Keratinocyte (primary cell): ENCODE measurements around the gene TELO2.

Source experiments
- EZH2 ChIP-seq: IDR thresholded peaks from one replicate; pipeline ENCODE4 v1.6.1; 2012; ENCODE audit warnings: inconsistent platforms, mild to moderate bottlenecking, low read length, moderate library complexity
- TF ChIP-seq, protein P1 (sequence below), 3 experiments: IDR thresholded peaks in 1 of 3; conservative IDR thresholded peaks in 1 of 3; optimal IDR thresholded peaks in 1 of 3; 2 replicates in 2 of 3; 3 replicates in 1 of 3; pipeline versions ENCODE3 to v1.5.1; 2011; ENCODE audit warnings: low read length in 3 of 3, mild to moderate bottlenecking in 3 of 3, moderate library complexity in 2 of 3, control low read depth in 1 of 3, inconsistent platforms in 1 of 3; ENCODE audit not compliant: insufficient read depth in 2 of 3; ENCODE audit errors: extremely low read depth in 1 of 3

DNA sequence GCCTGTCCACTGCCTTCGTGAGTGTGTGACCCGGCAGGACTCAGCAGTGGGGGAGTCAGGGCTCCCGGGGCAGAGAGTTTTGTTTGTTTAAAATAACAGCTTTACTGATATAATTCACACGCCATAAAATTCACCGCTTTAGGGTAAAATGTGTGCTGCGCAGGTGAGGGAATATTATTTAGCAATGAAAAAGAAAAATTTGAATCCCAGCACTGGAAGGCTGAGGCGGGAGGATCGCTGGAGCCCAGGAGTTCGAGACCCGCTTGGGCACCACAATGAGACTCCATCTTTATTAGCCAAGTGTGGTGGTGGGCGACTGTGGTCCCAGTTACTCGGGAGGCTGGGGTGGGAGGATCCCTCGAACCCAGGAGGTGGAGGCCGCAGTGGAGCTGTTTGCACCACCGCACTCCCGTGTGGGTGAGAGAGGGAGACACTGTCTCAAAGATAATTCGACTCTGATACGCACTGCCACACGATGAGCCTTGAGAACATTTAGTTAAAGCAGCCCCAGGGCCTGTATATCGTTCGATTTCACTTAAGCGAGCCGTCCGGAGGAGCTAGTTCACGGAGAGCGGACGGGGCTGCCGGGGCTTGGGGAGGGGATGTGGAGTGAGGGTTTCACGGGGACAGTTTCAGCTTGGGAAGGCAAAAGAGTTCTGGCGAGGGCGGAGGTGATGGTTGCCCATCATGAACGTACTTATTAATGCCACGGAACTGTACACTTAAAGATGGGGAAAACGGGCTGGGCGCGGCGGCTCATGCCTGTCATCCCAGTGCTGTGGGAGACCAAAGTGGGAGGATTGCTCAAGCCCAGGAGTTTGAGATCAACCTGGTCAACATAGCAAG lies 10.2 kb downstream of the TELO2 start:
- TF ChIP-seq, protein P1, sequence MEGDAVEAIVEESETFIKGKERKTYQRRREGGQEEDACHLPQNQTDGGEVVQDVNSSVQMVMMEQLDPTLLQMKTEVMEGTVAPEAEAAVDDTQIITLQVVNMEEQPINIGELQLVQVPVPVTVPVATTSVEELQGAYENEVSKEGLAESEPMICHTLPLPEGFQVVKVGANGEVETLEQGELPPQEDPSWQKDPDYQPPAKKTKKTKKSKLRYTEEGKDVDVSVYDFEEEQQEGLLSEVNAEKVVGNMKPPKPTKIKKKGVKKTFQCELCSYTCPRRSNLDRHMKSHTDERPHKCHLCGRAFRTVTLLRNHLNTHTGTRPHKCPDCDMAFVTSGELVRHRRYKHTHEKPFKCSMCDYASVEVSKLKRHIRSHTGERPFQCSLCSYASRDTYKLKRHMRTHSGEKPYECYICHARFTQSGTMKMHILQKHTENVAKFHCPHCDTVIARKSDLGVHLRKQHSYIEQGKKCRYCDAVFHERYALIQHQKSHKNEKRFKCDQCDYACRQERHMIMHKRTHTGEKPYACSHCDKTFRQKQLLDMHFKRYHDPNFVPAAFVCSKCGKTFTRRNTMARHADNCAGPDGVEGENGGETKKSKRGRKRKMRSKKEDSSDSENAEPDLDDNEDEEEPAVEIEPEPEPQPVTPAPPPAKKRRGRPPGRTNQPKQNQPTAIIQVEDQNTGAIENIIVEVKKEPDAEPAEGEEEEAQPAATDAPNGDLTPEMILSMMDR (optimal IDR thresholded peaks at IDR 0.05 in 1 of 3, IDR thresholded peaks at IDR 0.05 in 1 of 3, conservative IDR thresholded peaks at IDR 0.05 in 1 of 3; ENCODE audit: extremely low read depth in 1 of 3, insufficient read depth in 2 of 3, low read length in 3 of 3), result no peak
- no peak for TF ChIP-seq EZH2
